BJ (cell line): ENCODE results near the gene RPAP3. TPM values are rescaled to one million over a fixed set of nuclear protein-coding genes. Genes with fewer than 3 reads are reported as not detected.

Experiments
- CTCF ChIA-PET: fragments of 350-600 bp; formaldehyde crosslinking; extraction: SDS; loops from one replicate; lab custom pipeline; 2021; ENCODE audit warnings: antibody characterized with exemption, inconsistent platforms; lab: Yijun Ruan, JAX
- POLR2A ChIA-PET: fragments of 300-600 bp; sonication (Branson Sonifier 250); formaldehyde crosslinking; extraction: SDS; loops from one replicate; lab custom pipeline; 2021; ENCODE audit warnings: antibody characterized with exemption; lab: Charles Lee
- DNase-seq: peaks from one replicate; pipeline ENCODE4 v3.0.0-alpha.2; 2011; ENCODE audit warnings: low read depth
- H3K27me3 ChIP-seq: 2 replicates; pipeline ENCODE4 v1.6.0; 2011; ENCODE audit warnings: low read length; ENCODE audit not compliant: control insufficient read depth, insufficient read depth
- H3K36me3 ChIP-seq: 2 replicates; pipeline ENCODE4 v1.5.1; 2011; ENCODE audit warnings: low read length; ENCODE audit not compliant: control insufficient read depth, insufficient read depth
- H3K4me3 ChIP-seq: 2 replicates; pipeline ENCODE4 v1.5.1; 2011; ENCODE audit warnings: low read depth, mild to moderate bottlenecking, control low read depth, low read length
- polyA plus RNA-seq: library from polyadenylated mRNA; depleted of rRNA; stranded (reverse); fragments of >200 nt; gene quantifications from 2 replicates; pipeline ENCODE4 v1.2.3, GENCODE V29; 2011
- TF ChIP-seq, protein P1 (sequence below): IDR thresholded peaks from 2 replicates; pipeline ENCODE4 v1.5.1; 2011; ENCODE audit warnings: low read depth, mild to moderate bottlenecking, control low read depth, inconsistent platforms, low read length, moderate library complexity; ENCODE audit not compliant: insufficient read depth

Gene RPAP3
- polyA plus RNA-seq, 1 experiment, result 6.1 TPM

DNA sequence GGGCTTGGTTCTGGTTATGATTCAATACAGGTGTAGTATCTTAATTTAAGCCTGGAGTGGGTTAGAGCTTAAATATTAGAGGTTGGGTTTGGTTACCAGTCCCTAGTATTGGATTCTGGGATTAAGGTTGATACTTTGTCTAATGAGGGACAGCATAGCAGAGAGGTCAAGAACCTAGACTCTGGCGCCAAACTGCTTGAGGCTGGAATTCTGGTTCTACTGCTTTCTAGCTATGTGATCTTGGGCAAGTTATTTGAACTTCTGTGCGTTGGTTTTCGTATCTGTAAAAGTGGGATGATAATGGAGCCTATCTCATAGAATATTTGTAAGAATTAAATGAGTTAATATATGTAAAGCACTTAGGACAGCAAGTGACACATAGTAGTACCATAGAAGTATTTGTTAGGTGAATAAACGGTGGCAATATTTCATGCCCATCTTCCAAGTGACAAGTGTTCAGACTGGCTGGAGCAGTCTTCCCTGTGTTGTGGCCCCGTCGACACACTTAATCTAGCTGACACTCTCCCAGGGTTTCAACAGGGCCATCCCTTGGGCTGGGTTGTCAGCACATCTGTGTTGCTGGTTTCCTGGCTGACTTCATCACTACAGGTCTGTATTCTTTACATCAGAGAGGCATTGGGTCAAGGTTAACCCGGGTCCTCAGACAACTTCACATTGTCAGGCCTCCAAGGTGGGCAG is 16.5 kb upstream of the RPAP3 start:
- no peaks in the 10 kb centered on the region for H3K27me3 ChIP-seq
- no peak overlapping the region for H3K4me3 ChIP-seq
- no peaks in the 10 kb centered on the region; the same call in 1 of the 2 replicates for H3K36me3 ChIP-seq
- TF ChIP-seq, protein P1, sequence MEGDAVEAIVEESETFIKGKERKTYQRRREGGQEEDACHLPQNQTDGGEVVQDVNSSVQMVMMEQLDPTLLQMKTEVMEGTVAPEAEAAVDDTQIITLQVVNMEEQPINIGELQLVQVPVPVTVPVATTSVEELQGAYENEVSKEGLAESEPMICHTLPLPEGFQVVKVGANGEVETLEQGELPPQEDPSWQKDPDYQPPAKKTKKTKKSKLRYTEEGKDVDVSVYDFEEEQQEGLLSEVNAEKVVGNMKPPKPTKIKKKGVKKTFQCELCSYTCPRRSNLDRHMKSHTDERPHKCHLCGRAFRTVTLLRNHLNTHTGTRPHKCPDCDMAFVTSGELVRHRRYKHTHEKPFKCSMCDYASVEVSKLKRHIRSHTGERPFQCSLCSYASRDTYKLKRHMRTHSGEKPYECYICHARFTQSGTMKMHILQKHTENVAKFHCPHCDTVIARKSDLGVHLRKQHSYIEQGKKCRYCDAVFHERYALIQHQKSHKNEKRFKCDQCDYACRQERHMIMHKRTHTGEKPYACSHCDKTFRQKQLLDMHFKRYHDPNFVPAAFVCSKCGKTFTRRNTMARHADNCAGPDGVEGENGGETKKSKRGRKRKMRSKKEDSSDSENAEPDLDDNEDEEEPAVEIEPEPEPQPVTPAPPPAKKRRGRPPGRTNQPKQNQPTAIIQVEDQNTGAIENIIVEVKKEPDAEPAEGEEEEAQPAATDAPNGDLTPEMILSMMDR, result no peak
- ChIA-PET CTCF (interaction anchor here (1.4 to 20.1 kb wide), 4 partner anchors 20 to 116 kb away, joined by 3 to 387 read pairs (median 8); partner anchors contain the start of gene SLC48A1), POLR2A (no interaction called here)
- DNase-seq, result no peak

GRCh38 chr12:47721431-47721973 is 15.7 kb upstream of the RPAP3 start:
- Histone ChIP-seq H3K4me3 (no peak overlapping the region), H3K36me3 (no peaks in the 10 kb centered on the region; the same call in 1 of the 2 replicates), H3K27me3 (no peaks in the 10 kb centered on the region)
- TF ChIP-seq, protein P1, result no peak
- POLR2A ChIA-PET, result no interaction called here
- CTCF ChIA-PET, result interaction anchor here (0.6 to 20.1 kb wide), 4 partner anchors 21 to 117 kb away, joined by 3 to 387 read pairs (median 8); partner anchors contain the start of gene SLC48A1
- no peak for DNase-seq

DNA sequence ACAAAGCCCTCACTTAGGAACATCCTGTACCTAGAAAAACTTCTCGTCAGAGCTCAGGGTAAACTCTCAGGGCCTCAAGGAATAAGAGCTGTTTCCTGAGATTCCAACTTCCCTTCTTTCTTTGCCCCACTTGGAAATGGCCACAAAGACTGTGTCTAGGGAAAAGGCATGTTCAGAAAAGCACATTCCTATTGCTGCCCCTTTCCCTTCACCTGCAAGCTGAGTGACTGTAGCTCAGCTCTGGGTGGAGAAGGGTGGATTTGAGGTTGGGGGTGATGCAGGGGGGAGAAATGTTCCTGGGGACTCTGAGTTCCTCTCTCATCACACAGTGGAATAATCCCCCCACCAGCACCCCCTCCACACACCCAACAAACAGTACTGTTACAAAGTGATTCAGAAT is 12.7 kb upstream of the RPAP3 start:
- ChIA-PET CTCF (interaction anchor here (1.0 to 20.1 kb wide), 15 partner anchors 8 to 122 kb away, joined by 3 to 387 read pairs (median 6); partner anchors contain the start of genes ENDOU, RAPGEF3, RPAP3 and SLC48A1), POLR2A (no interaction called here)
- Histone ChIP-seq H3K27me3 (no peaks in the 10 kb centered on the region), H3K36me3 (no peaks in the 10 kb centered on the region; the same call in 1 of the 2 replicates), H3K4me3 (no peak overlapping the region)
- no peak for DNase-seq
- TF ChIP-seq, protein P1, result no peak

DNA sequence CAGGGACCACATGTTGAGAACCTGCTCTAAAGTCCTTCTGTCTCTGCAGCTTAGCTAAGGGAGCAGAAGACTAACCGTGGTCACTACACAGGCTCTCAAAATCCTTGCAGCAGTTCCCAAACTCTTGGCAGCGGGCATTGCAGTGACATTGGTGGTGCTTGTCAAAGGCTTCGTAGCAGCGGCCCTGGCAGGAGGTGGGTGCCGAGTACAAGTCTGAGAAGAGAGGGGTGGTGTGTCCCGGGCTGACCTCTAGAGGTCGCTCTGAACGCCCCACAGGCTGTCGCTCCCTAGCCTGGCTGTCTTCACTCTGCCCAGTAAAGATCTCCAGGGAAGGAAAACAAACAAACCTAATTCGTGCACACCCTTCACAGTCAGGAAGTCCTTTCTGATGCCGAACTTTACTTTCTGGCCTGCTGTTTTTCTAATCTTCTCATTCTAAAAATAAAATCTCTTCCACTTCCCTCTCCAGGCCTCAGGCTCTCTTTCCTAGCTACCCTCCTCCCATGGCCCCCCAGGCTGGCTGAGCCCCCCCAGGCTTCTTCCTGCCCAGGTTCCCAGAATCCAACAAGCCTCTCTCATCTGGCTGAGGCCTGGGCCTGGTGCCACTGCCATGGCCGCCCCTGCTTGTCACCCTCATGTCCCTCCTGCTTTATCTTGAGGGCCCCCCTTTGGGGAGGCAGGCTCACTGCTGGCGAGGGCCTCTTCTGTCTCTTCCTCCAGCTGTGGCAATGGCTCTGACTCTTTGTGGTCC is 11.8 kb upstream of the RPAP3 start:
- CTCF ChIA-PET, result interaction anchor here (0.7 to 20.1 kb wide), 20 partner anchors 9 to 229 kb away, joined by 3 to 387 read pairs (median 6); partner anchors contain the start of genes ENDOU, RAPGEF3, RPAP3 and SLC48A1
- TF ChIP-seq, protein P1, result peak; percentile 97
- Histone ChIP-seq H3K27me3 (no peaks in the 10 kb centered on the region), H3K36me3 (no peaks in the 10 kb centered on the region), H3K4me3 (no peak overlapping the region)
- POLR2A ChIA-PET, result no interaction called here
- DNase-seq, result no peak
